Activated CD8-positive, alpha-beta memory T cell treated with anti-CD3 and anti-CD28 coated beads, Interleukin-2, amount 50 U/mL, for 24 hours (primary cell): ENCODE results near the gene ATP2A3.

Source experiments
- DNase-seq: peaks from one replicate; pipeline ENCODE4 v3.0.0-alpha.2; 2020; ENCODE audit errors: extremely low read depth

ATP2A3 gene

GRCh38 chr17:3964203-3965117 is at the start of gene ATP2A3:
Gene ATP2A3 (minus strand): TSS chr17:3964437. CDS start chr17:3964291, 146 bp downstream.
- DNase-seq: no peak

- no peak for DNase-seq
Measured at GRCh38 chr17:4010754-4011153, 46.5 kb upstream of the ATP2A3 start.

GRCh38 chr17:4009186-4009785 is 45.0 kb upstream of the ATP2A3 start:
- no peak for DNase-seq

- DNase-seq: no peak
Measured at GRCh38 chr17:4008441-4009185, 44.4 kb upstream of the ATP2A3 start.

- no peak for DNase-seq
Measured at GRCh38 chr17:4008082-4008435, 43.8 kb upstream of the ATP2A3 start.

GRCh38 chr17:4007346-4008081 is 43.3 kb upstream of the ATP2A3 start:
- DNase-seq: no peak

- no peak for DNase-seq
Measured at GRCh38 chr17:4006745-4007211, 42.5 kb upstream of the ATP2A3 start.

GRCh38 chr17:4006165-4006589 is 41.9 kb upstream of the ATP2A3 start:
- no peak for DNase-seq

- DNase-seq: no peak
Measured at GRCh38 chr17:4005296-4006164, 41.3 kb upstream of the ATP2A3 start.

GRCh38 chr17:4004517-4005295 is 40.5 kb upstream of the ATP2A3 start:
- DNase-seq: no peak

GRCh38 chr17:4003501-4004421 is 39.5 kb upstream of the ATP2A3 start:
- DNase-seq: no peak

- no peak for DNase-seq
Measured at GRCh38 chr17:4003131-4003500, 38.9 kb upstream of the ATP2A3 start.

- DNase-seq: no peak
Measured at GRCh38 chr17:4001048-4001590, 36.9 kb upstream of the ATP2A3 start.

- DNase-seq: no peak
Measured at GRCh38 chr17:3998436-3998835, 34.2 kb upstream of the ATP2A3 start.

GRCh38 chr17:3995067-3995466 is 30.8 kb upstream of the ATP2A3 start:
- DNase-seq: no peak

GRCh38 chr17:3994221-3994576 is 30.0 kb upstream of the ATP2A3 start:
- no peak for DNase-seq

GRCh38 chr17:3993493-3994220 is 29.4 kb upstream of the ATP2A3 start:
- no peak for DNase-seq

GRCh38 chr17:3992370-3992769 is 28.1 kb upstream of the ATP2A3 start:
- DNase-seq: no peak
